WI38 (cell line): ENCODE measurements around the gene NRIP2.
A peak's percentile ranks its signal among the peaks of the same experiment; 100 is the strongest.

Experiments used
- H3K4me3 ChIP-seq: 2 replicates; pipeline ENCODE4 v1.5.1; 2011; ENCODE audit warnings: low read depth, mild to moderate bottlenecking, control low read depth, low read length
- CTCF ChIP-seq: IDR thresholded peaks from 2 replicates; pipeline ENCODE4 v1.5.1; 2012; ENCODE audit warnings: low read depth, mild to moderate bottlenecking, control low read depth, low read length

Gene NRIP2

GRCh38 chr12:2804393-2805142 lies 30.3 kb downstream of the NRIP2 start:
- H3K4me3 ChIP-seq = no peak overlapping the region
- no peak for TF ChIP-seq CTCF

GRCh38 chr12:2803635-2804392 lies 31.0 kb downstream of the NRIP2 start:
- H3K4me3 ChIP-seq = no peak overlapping the region
- TF ChIP-seq CTCF = no peak

- no peak for TF ChIP-seq CTCF
- no peak overlapping the region for H3K4me3 ChIP-seq
Measured at GRCh38 chr12:2801044-2801783, 33.6 kb downstream of the NRIP2 start.

GRCh38 chr12:2800046-2800570 lies 34.7 kb downstream of the NRIP2 start:
- no peak for TF ChIP-seq CTCF
- H3K4me3 ChIP-seq = no peak overlapping the region

GRCh38 chr12:2797721-2798418 lies 37.0 kb downstream of the NRIP2 start:
- H3K4me3 ChIP-seq = no peak overlapping the region
- TF ChIP-seq CTCF = no peak

- TF ChIP-seq CTCF = no peak
- peak overlapping the region; percentile 75 for H3K4me3 ChIP-seq
Measured at GRCh38 chr12:2796187-2796666, 38.6 kb downstream of the NRIP2 start.
